Stimulated activated effector memory CD8-positive, alpha-beta T cell treated with anti-CD3 and anti-CD28 coated beads, Interleukin-12 subunit alpha, Interleukin-12 subunit beta, amount 100 ng/mL, for 72 hours (primary cell): ENCODE data around the gene KCNJ18.
"Not testable (repeated sequence)": the region's sequence is repeated elsewhere in the genome, so short reads cannot be mapped to it uniquely, and the experiment has no call there.

Source experiments
- ATAC-seq: fragments of 150-1000 bp; cut with Tn5 transposase; 2 replicates; pipeline ENCODE4 v1.10.0; 2021
- DNase-seq, 2 donors: peaks; one replicate each; pipeline ENCODE4 v3.0.0; 2021 to 2022; ENCODE audit warnings: low spot score in 2 of 2
- H3K27ac Mint-ChIP-seq: one replicate; pipeline ENCODE4 v1.8.0; 2022; ENCODE audit warnings: mild to moderate bottlenecking, mixed read lengths
- H3K36me3 Mint-ChIP-seq: one replicate; pipeline ENCODE4 v1.8.0; 2022; ENCODE audit warnings: mild to moderate bottlenecking, mixed read lengths
- H3K4me1 Mint-ChIP-seq: one replicate; pipeline ENCODE4 v1.8.0; 2022; ENCODE audit warnings: mixed read lengths
- H3K4me3 Mint-ChIP-seq: one replicate; pipeline ENCODE4 v1.8.0; 2022; ENCODE audit warnings: mild to moderate bottlenecking, mixed read lengths
- H3K9me3 Mint-ChIP-seq: one replicate; pipeline ENCODE4 v1.8.0; 2022; ENCODE audit warnings: mixed read lengths

KCNJ18 gene

GRCh38 chr17:21742326-21742725 is 50.0 kb downstream of the KCNJ18 start:
- DNase-seq = no peak
- no peak for ATAC-seq
- no peak overlapping the region for H3K27ac Mint-ChIP-seq
- H3K4me1 Mint-ChIP-seq = no peaks in the 10 kb centered on the region
- peaks cover 2% of the 10 kb centered on the region for H3K9me3 Mint-ChIP-seq
- no peak overlapping the region for H3K4me3 Mint-ChIP-seq
- no peaks in the 10 kb centered on the region for H3K36me3 Mint-ChIP-seq

GRCh38 chr17:21744151-21744550 is 51.8 kb downstream of the KCNJ18 start:
- H3K4me3 Mint-ChIP-seq, ATAC-seq: not testable (repeated sequence)

GRCh38 chr17:21744621-21745020 is 52.3 kb downstream of the KCNJ18 start:
- not testable (repeated sequence) for DNase-seq, H3K9me3 Mint-ChIP-seq, H3K27ac Mint-ChIP-seq, H3K4me3 Mint-ChIP-seq, ATAC-seq, H3K36me3 Mint-ChIP-seq, H3K4me1 Mint-ChIP-seq

More at GRCh38 chr17:21744151-21744550, 51.8 kb downstream of the KCNJ18 start:
- H3K27ac Mint-ChIP-seq, DNase-seq, H3K9me3 Mint-ChIP-seq, H3K4me1 Mint-ChIP-seq, H3K36me3 Mint-ChIP-seq: not testable (repeated sequence)

- H3K27ac Mint-ChIP-seq, ATAC-seq, H3K9me3 Mint-ChIP-seq, H3K4me1 Mint-ChIP-seq, H3K36me3 Mint-ChIP-seq, H3K4me3 Mint-ChIP-seq, DNase-seq: not testable (repeated sequence)
Observed at GRCh38 chr17:21745385-21746054, 53.2 kb downstream of the KCNJ18 start.

GRCh38 chr17:21746415-21746814 is 54.1 kb downstream of the KCNJ18 start:
- not testable (repeated sequence) for H3K27ac Mint-ChIP-seq, ATAC-seq, H3K4me1 Mint-ChIP-seq, H3K36me3 Mint-ChIP-seq, DNase-seq, H3K9me3 Mint-ChIP-seq, H3K4me3 Mint-ChIP-seq

GRCh38 chr17:21747195-21747915 is 55.0 kb downstream of the KCNJ18 start:
- not testable (repeated sequence) for H3K27ac Mint-ChIP-seq, H3K4me3 Mint-ChIP-seq, DNase-seq, H3K36me3 Mint-ChIP-seq, H3K4me1 Mint-ChIP-seq, H3K9me3 Mint-ChIP-seq, ATAC-seq

GRCh38 chr17:21748686-21749085 is 56.4 kb downstream of the KCNJ18 start:
- H3K36me3 Mint-ChIP-seq = not testable (repeated sequence)

GRCh38 chr17:21749696-21750531 is 57.6 kb downstream of the KCNJ18 start:
- not testable (repeated sequence) for H3K36me3 Mint-ChIP-seq, H3K4me1 Mint-ChIP-seq, ATAC-seq, H3K27ac Mint-ChIP-seq, H3K4me3 Mint-ChIP-seq, DNase-seq, H3K9me3 Mint-ChIP-seq

More at GRCh38 chr17:21748686-21749085, 56.4 kb downstream of the KCNJ18 start:
- not testable (repeated sequence) for H3K4me3 Mint-ChIP-seq, H3K4me1 Mint-ChIP-seq, DNase-seq, H3K27ac Mint-ChIP-seq, H3K9me3 Mint-ChIP-seq, ATAC-seq

GRCh38 chr17:21751111-21751510 is 58.8 kb downstream of the KCNJ18 start:
- not testable (repeated sequence) for H3K4me1 Mint-ChIP-seq, H3K36me3 Mint-ChIP-seq, H3K27ac Mint-ChIP-seq, H3K4me3 Mint-ChIP-seq, H3K9me3 Mint-ChIP-seq, ATAC-seq, DNase-seq
